Measurements from ENCODE around the gene PRDM13. TPM values are rescaled to one million over a fixed set of nuclear protein-coding genes. Genes with fewer than 3 reads are reported as not detected.

Gene PRDM13
- total RNA-seq, 1 donor from 2014 or later: not detected

GRCh38 chr6:99573980-99574617 is 32.5 kb upstream of the PRDM13 start:
- Mint-ChIP-seq H3K4me3 (no peak overlapping the region), H3K9me3 (no peaks in the 10 kb centered on the region)

DNA sequence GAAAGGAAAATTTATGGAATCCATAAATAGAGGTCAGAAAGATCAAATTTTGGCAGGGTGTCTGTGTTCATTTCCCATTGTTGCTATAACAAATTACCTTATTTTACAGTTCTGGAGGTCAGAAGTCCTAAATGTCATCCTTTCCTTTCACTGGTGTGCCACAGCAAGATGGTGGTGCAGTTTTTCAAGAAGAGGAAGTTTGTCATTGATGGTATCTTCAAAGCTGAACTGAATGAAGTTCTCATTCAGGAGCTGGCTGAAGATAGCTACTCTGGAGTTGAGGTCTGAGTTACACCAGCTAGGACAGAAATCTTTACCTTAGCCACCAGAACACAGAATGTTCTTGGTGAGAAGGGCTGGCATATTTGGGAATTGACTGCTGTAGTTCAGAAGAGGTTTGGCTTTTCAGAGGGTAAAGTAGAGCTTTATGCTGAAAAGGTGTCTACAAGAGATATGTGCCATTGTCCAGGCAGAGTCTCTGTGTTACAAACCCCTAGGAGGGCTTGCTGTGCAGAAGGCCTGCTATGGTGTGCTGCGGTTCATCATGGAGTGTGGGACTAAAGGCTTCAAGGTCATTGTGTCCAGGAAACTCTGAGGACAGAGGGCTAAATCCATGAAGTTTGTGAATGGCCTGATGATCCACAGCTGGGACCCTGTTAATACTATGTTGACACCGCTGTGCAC is 30.9 kb upstream of the PRDM13 start:
- TF ChIP-seq CTCF (IDR thresholded peaks at IDR 0.05; ENCODE audit: unreplicated experiment): no peak
- H3K4me1 Mint-ChIP-seq: peaks cover 3% of the 10 kb centered on the region
- no peaks in the 10 kb centered on the region for H3K9me3 Mint-ChIP-seq
- H3K36me3 Mint-ChIP-seq: no peaks in the 10 kb centered on the region
- no peak for DNase-seq (ENCODE audit: low spot score in 2 of 2, unreplicated experiment in 2 of 2)
- H3K27ac Mint-ChIP-seq: no peak overlapping the region
- peaks cover 62% of the 10 kb centered on the region for H3K27me3 Mint-ChIP-seq (ENCODE audit: low read depth)
- H3K4me3 Mint-ChIP-seq: no peak overlapping the region

More at GRCh38 chr6:99573980-99574617, 32.5 kb upstream of the PRDM13 start:
- no peak for DNase-seq (ENCODE audit: low spot score in 2 of 2, unreplicated experiment in 2 of 2)
- Mint-ChIP-seq H3K27me3 (ENCODE audit: low read depth) (peaks cover 51% of the 10 kb centered on the region), H3K27ac (no peak overlapping the region), H3K4me1 (no peaks in the 10 kb centered on the region), H3K36me3 (no peaks in the 10 kb centered on the region)
- no peak for TF ChIP-seq CTCF (IDR thresholded peaks at IDR 0.05; ENCODE audit: unreplicated experiment)

DNA sequence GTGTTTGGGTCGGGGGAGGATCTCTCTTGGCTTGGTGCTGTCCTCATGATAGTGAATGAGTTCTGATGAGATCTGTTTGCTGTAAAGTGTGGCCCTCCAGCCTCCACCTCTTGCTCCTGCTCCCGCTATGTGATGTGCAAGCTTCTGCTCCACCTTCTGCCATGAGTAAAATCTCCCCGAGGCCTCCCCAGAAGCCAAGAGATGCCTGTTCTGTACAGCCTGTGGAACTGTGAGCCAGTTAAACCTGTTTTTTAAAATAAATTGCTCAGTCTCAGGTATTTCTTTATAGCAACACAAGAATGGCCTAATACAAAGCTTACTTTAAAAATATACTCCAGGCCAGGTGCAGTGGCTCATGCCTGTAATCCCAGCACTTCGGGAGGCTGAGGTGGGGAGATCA is 26.9 kb upstream of the PRDM13 start:
- no peak for DNase-seq (ENCODE audit: low spot score in 2 of 2, unreplicated experiment in 2 of 2)
- H3K9me3 Mint-ChIP-seq: no peaks in the 10 kb centered on the region
- no peaks in the 10 kb centered on the region for H3K36me3 Mint-ChIP-seq
- H3K27ac Mint-ChIP-seq: no peak overlapping the region
- H3K27me3 Mint-ChIP-seq (ENCODE audit: low read depth): peaks cover 83% of the 10 kb centered on the region
- no peak for TF ChIP-seq CTCF (IDR thresholded peaks at IDR 0.05; ENCODE audit: unreplicated experiment)
- no peak overlapping the region for H3K4me3 Mint-ChIP-seq
- H3K4me1 Mint-ChIP-seq: peaks cover 3% of the 10 kb centered on the region

DNA sequence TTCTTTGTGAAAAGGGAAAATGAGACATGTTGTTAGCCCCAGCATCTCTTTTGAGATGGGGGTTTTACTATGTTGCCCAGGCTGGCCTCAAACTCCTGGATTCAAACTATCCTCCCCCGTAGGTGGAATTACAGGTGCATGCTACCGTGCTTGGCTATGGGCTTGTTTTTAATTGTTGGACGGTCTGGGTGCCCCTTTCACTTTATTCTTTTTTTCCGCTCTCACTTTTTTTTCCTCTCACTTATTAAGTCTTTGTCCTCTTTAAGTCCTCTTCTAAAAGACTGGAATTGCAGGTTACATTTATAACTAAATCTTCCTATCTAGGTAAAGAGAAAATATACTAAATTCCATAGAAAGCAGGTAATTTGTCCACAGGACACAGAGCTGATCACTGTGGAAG is 18.8 kb upstream of the PRDM13 start:
- H3K36me3 Mint-ChIP-seq: no peaks in the 10 kb centered on the region
- H3K4me1 Mint-ChIP-seq: peaks cover 9% of the 10 kb centered on the region
- H3K9me3 Mint-ChIP-seq: no peaks in the 10 kb centered on the region
- no peak for DNase-seq (ENCODE audit: low spot score in 2 of 2, unreplicated experiment in 2 of 2)
- no peak overlapping the region for H3K4me3 Mint-ChIP-seq
- H3K27me3 Mint-ChIP-seq (ENCODE audit: low read depth): peaks cover 92% of the 10 kb centered on the region
- no peak for TF ChIP-seq CTCF (IDR thresholded peaks at IDR 0.05; ENCODE audit: unreplicated experiment)
- no peak overlapping the region for H3K27ac Mint-ChIP-seq

DNA sequence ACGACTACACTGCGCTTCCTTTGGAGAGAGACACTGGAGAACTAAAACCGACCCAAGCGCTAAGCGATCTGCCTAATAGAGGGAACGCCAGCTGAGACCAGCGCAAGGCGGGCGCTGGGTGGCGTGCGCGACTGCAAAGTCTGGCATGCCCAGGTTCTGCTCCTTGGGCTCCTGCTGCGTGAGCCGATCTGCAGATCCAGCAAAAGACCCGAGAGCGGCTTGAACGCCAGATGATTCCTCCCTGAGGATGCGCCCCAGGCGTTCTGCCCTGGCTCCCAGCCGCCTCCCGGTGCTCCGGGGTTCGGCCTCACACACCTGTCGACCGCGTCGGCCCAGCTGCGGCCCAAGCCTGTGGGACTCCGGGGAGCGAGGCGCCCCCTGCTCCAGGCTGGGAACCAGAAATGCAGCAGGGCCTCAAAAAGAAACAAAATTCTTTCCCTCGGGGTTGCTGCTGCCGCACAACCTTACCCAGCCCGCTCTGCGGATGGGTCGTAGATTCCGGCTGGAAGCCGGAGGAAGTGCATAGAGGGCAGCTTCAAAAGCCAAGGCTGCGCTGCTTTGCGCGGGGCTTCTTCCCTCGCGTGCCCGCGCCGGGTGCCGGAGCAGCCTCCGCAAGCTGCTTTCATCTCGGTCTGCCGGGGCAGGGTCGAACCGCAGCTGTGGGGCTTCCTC is 17.9 kb upstream of the PRDM13 start:
- H3K4me3 Mint-ChIP-seq: peak overlapping the region; percentile 71
- no peaks in the 10 kb centered on the region for H3K9me3 Mint-ChIP-seq
- peak in 1 of 2 experiments; percentile 72 for DNase-seq (ENCODE audit: low spot score in 2 of 2, unreplicated experiment in 2 of 2)
- peaks cover 9% of the 10 kb centered on the region for H3K4me1 Mint-ChIP-seq
- H3K27me3 Mint-ChIP-seq (ENCODE audit: low read depth): peaks cover 90% of the 10 kb centered on the region
- no peak for TF ChIP-seq CTCF (IDR thresholded peaks at IDR 0.05; ENCODE audit: unreplicated experiment)
- no peaks in the 10 kb centered on the region for H3K36me3 Mint-ChIP-seq
- no peak overlapping the region for H3K27ac Mint-ChIP-seq

Measured in mesothelial cell of epicardium (in vitro differentiated cells).